NCI-H748 treated with DMSO at 0.1 percent for 48 hours (cell line): ENCODE measurements around the gene OTUB1.
"Not testable (repeated sequence)": the region's sequence is repeated elsewhere in the genome, so short reads cannot be mapped to it uniquely, and the experiment has no call there.

Source experiments
- DNase-seq: peaks from one replicate; lab custom pipeline; 2025; lab: John Stamatoyannopoulos, UW

OTUB1 gene

GRCh38 chr11:64047373-64047772 is 61.1 kb downstream of the OTUB1 start:
- DNase-seq = not testable (repeated sequence)
